22Rv1 (cell line): ENCODE measurements around the gene PFDN5.
A peak's percentile ranks its signal among the peaks of the same experiment; 100 is the strongest.

Source experiments
- H3K27ac ChIP-seq: fragments of 450-650 bp; 2 replicates; pipeline ENCODE4 v1.5.1; 2017
- ZFX ChIP-seq: fragments of 450-650 bp; IDR thresholded peaks from 2 replicates; pipeline ENCODE4 v1.6.1; 2017; ENCODE audit warnings: antibody characterized with exemption, borderline replicate concordance
- TF ChIP-seq, protein P1 (sequence below): fragments of 450-650 bp; IDR thresholded peaks from 2 replicates; pipeline ENCODE4 v1.5.1; 2017; ENCODE audit warnings: mild to moderate bottlenecking

PFDN5 gene

DNA sequence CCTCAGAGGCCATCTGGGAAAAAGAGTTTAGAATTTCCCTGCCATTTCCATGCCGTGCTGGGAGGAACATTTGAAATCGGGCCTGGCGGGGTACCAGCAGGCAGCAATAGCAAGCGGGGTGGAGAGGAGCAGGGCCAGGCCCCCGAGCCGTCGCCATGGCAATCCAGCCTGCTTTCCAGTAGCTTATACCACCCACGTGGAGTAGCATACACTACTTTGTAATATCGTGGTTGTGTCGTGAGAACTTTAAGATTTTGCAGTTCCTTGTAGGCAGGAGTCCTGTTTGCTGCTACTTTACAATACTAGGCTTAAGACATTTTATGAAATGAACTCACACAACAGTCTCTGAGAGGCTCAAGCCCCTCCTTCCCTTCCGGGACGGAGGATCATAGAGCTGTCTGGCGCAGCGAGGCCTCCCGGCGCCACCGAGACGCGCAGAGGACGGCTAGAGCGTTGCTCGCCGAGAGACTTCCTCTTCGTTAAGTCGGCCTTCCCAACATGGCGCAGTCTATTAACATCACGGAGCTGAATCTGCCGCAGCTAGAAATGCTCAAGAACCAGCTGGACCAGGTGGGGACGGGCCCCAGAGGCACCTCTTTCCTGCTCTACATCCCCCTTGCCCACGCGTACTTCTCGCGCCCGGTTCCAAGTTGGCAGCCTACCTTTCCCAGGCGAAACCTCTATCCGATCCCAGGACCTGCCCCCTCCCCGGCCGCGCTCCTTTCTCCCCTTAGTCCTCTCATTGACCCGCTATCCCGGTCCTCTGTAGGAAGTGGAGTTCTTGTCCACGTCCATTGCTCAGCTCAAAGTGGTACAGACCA is at the start of gene PFDN5:
Gene PFDN5 (plus strand): TSS at position 473 of the 821 bp plus-strand sequence. CDS start 26 bp downstream, at position 499.
- H3K27ac ChIP-seq = peak within 1 kb of the TSS; percentile 76
- TF ChIP-seq ZFX = no peak
- TF ChIP-seq, protein P1, sequence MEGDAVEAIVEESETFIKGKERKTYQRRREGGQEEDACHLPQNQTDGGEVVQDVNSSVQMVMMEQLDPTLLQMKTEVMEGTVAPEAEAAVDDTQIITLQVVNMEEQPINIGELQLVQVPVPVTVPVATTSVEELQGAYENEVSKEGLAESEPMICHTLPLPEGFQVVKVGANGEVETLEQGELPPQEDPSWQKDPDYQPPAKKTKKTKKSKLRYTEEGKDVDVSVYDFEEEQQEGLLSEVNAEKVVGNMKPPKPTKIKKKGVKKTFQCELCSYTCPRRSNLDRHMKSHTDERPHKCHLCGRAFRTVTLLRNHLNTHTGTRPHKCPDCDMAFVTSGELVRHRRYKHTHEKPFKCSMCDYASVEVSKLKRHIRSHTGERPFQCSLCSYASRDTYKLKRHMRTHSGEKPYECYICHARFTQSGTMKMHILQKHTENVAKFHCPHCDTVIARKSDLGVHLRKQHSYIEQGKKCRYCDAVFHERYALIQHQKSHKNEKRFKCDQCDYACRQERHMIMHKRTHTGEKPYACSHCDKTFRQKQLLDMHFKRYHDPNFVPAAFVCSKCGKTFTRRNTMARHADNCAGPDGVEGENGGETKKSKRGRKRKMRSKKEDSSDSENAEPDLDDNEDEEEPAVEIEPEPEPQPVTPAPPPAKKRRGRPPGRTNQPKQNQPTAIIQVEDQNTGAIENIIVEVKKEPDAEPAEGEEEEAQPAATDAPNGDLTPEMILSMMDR = no peak

DNA sequence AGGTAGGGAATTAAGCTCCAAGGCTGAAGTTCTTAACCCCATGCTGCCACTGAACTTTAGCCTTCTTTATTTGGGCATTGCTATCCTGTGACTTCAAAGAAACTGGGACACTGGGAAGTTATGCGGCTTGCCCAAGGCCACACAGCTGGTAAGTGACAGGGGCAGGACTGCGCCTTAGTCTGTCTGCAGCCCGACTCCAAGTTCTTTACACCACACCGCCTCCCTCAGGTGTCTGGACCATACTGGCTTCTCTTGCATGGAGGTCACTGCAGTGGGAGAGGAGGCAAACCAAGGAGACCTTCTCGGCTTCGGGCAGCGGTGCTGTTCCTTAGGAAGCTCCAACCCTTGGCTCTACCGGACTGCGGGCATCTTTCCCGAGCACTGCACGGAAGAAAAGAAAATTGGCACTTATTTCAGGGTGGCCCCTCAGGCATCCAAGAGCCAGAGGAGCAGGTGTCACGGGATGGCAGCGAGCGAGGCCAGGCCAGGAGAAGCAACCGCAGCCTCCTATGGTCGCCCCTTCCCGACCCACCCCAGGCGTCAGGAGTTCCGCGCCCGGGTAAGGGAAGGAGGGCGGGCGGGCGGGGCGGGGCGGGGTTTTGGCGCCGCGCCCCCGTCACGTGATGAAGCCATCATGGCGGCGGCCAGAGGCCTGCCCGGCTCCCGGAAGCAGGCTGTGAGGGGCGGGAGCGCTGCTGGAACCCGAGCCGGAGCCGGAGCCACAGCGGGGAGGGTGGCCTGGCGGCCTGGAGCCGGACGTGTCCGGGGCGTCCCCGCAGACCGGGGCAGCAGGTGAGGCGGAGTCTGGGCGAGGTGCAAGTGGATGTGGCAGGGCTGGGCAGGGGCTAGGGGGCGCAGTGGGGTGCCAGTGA is 43.6 kb upstream of the PFDN5 start:
- TF ChIP-seq, protein P1 = peak; percentile 57
- no peak for TF ChIP-seq ZFX
- H3K27ac ChIP-seq = peak overlapping the region; percentile 99

DNA sequence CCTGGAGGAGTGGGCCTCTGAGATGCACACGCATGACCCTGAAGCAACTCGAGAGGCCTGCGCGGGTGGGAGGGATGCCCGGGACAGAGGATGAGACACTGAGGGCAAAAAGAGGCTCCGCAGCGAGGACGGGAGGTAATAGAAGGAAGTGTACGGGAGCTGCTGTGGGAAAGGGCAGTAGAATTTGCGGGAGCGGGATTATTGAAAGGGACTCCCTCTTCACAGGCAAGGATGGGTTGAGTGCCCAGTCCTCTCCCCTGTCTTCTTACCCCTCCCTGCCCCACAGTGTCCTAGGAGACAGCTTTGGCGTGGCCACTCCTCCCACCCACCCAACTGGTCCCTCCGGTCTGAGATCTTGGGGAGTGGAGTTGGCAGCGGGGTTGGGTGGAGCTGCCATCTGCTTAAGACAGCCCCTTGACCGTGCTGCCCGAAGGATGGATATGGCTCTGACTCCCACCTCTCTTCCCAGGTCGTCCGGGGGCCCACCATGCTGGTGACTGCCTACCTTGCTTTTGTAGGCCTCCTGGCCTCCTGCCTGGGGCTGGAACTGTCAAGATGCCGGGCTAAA is 42.9 kb upstream of the PFDN5 start:
- H3K27ac ChIP-seq = peak overlapping the region; percentile 99
- TF ChIP-seq ZFX = no peak
- TF ChIP-seq, protein P1 = no peak

DNA sequence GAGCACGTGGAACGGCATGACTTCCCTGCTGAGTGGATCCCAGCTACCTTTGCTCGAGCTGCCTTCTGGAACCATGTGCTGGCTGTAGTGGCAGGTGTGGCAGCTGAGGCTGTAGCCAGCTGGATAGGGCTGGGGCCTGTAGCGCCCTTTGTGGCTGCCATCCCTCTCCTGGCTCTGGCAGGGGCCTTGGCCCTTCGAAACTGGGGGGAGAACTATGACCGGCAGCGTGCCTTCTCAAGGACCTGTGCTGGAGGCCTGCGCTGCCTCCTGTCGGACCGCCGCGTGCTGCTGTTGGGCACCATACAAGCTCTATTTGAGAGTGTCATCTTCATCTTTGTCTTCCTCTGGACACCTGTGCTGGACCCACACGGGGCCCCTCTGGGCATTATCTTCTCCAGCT is 42.0 kb upstream of the PFDN5 start:
- H3K27ac ChIP-seq = peak overlapping the region; percentile 99
- TF ChIP-seq ZFX = no peak
- TF ChIP-seq, protein P1 = no peak

DNA sequence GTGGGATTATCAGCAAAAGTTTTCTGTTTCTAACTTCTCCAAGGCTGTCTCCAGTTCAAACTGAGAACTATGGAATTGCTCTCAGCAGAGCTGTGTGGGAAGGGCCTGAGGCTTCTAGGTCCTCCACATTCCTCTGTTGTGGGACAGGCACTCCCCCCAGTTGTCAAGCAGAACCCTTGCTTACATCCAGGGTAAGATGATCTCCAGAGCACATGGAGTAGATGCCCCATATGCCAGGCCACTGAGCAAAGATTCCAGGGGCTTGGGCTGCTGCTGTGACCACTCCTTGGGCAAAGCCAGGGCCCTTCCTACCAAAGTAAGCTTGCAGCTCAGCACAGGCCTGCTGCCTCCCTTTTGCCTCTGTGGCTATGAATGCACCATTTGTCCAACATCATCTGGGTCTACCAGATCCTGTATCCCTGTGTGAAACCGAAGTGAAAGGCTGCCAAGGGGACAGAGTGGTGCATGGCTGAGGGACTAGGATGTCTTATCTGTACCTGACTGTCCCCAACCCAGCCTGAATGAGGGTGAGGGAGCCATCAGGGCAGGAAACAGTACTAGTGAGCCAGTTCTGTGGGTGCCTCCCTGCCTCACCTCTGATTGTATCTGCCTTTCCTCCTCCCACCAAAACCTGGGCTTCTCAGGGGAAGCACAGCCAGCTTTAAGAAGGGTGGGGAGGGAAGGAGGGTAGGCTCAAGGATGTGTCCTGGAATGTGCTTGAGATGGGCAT is 40.4 kb upstream of the PFDN5 start:
- no peak overlapping the region for H3K27ac ChIP-seq
- TF ChIP-seq, protein P1 = no peak
- TF ChIP-seq ZFX = no peak

DNA sequence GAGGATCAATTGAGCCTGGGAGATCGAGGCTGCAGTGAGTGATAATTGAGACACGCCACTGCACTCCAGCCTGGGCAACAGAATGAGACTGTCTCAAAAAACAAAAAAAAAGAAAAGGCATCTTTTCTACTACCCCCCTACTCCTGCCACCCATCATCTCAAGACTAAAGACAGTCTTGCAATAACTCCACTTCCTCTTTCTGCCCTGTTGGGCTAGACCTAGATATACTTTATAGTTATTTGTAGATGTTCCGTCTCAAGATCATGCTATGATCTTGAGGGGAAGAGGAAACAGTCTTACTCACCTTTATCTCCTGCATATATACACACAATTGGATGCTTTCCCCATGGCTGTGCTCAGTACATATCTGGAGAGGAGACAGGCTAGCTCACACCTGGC is 39.3 kb upstream of the PFDN5 start:
- no peak overlapping the region for H3K27ac ChIP-seq
- TF ChIP-seq, protein P1 = no peak
- no peak for TF ChIP-seq ZFX
